Measurements from ENCODE around the gene RPUSD4. TPM values are rescaled to one million over a fixed set of nuclear protein-coding genes. Genes with fewer than 3 reads are reported as not detected.
A peak's percentile ranks its signal among the peaks of the same experiment; 100 is the strongest.

Gene RPUSD4
- total RNA-seq, 4 donors from 2014 or later, result 17.5 to 24.1 (median 20.7) TPM

DNA sequence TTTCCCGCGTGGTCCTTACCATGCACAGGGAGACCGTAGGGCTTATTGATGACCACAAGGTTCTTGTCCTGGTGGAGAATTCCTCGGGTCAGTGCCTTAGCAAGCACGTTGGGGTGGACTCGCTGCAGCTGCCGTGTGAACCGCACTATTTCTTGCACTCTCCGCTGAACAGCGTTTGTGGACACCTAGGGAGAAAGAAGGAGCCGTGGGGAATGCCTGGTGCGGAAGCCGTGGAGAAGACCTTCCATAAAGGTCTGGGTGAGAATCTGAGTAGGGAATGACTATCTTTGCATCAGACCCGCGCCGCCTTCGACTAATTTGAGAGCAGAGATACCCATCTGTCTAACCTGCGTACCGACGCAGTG is 597 bp downstream of the RPUSD4 start:
- 6 to 7% methylated on average over 20 of the region's 20 CpGs for WGBS, 2 donors
- peak in 1 of 2 donors; percentile 85 for DNase-seq (ENCODE audit: low spot score in 2 of 2)
- intact Hi-C loops (cut with DNase I; ENCODE audit: low total_unique reads), result no loop called here
- TF ChIP-seq, protein P1, sequence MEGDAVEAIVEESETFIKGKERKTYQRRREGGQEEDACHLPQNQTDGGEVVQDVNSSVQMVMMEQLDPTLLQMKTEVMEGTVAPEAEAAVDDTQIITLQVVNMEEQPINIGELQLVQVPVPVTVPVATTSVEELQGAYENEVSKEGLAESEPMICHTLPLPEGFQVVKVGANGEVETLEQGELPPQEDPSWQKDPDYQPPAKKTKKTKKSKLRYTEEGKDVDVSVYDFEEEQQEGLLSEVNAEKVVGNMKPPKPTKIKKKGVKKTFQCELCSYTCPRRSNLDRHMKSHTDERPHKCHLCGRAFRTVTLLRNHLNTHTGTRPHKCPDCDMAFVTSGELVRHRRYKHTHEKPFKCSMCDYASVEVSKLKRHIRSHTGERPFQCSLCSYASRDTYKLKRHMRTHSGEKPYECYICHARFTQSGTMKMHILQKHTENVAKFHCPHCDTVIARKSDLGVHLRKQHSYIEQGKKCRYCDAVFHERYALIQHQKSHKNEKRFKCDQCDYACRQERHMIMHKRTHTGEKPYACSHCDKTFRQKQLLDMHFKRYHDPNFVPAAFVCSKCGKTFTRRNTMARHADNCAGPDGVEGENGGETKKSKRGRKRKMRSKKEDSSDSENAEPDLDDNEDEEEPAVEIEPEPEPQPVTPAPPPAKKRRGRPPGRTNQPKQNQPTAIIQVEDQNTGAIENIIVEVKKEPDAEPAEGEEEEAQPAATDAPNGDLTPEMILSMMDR (IDR thresholded peaks at IDR 0.05), result no peak
- no peak for TF ChIP-seq POLR2A (IDR thresholded peaks at IDR 0.05)
- peak overlapping the region; percentile 95 for H3K4me3 ChIP-seq (ENCODE audit: low read depth, poor library complexity, severe bottlenecking)

- WGBS, 2 donors, result 93 to 98% methylated on average over 2 of the region's 2 CpGs
- DNase-seq (ENCODE audit: low spot score in 2 of 2), result no peak
- intact Hi-C loops (cut with DNase I; ENCODE audit: low total_unique reads), result no loop called here
- no peak for TF ChIP-seq POLR2A (IDR thresholded peaks at IDR 0.05)
- TF ChIP-seq, protein P1 (IDR thresholded peaks at IDR 0.05), result no peak
- no peak overlapping the region for H3K4me3 ChIP-seq (ENCODE audit: low read depth, poor library complexity, severe bottlenecking)
Measured at GRCh38 chr11:126207896-126208295, 3.6 kb downstream of the RPUSD4 start.

DNA sequence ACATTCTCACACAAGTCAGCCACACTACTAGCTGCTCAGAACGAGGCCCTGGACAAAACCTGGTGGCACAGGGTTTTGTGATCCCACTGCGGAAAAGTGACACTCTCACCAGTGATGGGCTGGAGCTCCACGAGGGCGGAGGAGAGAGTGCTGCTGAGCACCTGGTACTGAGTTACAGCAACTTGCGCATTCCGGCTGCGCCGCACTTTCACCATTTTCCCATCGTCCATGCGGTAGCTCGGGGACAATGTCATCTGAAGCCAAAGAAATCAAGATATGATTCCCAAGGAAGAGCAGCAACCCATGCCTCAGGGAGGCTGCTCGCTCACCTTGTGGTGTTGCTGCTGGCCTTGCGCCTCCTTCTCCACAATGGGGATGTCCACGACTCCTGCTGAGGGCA is 6.1 kb downstream of the RPUSD4 start:
- TF ChIP-seq POLR2A (IDR thresholded peaks at IDR 0.05), result no peak
- TF ChIP-seq, protein P1 (IDR thresholded peaks at IDR 0.05), result no peak
- no peak for DNase-seq (ENCODE audit: low spot score in 2 of 2)
- WGBS, 2 donors, result 96 to 97% methylated on average over 14 of the region's 14 CpGs
- intact Hi-C loops (cut with DNase I; ENCODE audit: low total_unique reads), result no loop called here
- H3K4me3 ChIP-seq (ENCODE audit: low read depth, poor library complexity, severe bottlenecking), result no peak overlapping the region

GRCh38 chr11:126202646-126203359 is 8.6 kb downstream of the RPUSD4 start:
- intact Hi-C loops (cut with DNase I; ENCODE audit: low total_unique reads), result no loop called here
- no peak for TF ChIP-seq POLR2A (IDR thresholded peaks at IDR 0.05)
- TF ChIP-seq, protein P1 (IDR thresholded peaks at IDR 0.05), result no peak
- 77 to 89% methylated on average over 8 of the region's 8 CpGs for WGBS, 2 donors
- no peak for DNase-seq (ENCODE audit: low spot score in 2 of 2)
- H3K4me3 ChIP-seq (ENCODE audit: low read depth, poor library complexity, severe bottlenecking), result no peak overlapping the region

DNA sequence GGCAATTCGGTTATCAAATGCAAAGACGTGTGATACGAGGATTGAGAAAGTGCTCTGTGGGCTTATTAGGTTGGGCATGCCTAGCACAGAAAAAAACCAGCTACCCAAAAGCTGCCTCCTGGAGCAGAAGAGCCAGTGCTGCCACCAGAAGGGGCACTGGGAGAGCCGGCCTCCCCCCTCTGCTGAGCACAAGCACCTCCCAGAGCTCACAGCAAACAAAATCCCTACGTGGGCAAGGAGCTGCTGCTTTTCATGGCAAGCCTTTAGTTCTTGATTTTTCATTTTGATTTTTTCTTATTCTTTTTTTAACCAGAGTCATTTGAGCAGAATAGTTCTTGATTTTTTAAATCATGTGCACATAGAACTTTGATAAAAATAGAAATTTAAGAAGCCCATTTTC is 12.8 kb downstream of the RPUSD4 start:
- intact Hi-C loops (cut with DNase I; ENCODE audit: low total_unique reads), result no loop called here
- TF ChIP-seq POLR2A (IDR thresholded peaks at IDR 0.05), result no peak
- TF ChIP-seq, protein P1 (IDR thresholded peaks at IDR 0.05), result no peak
- no peak for DNase-seq (ENCODE audit: low spot score in 2 of 2)
- WGBS, 2 donors, result 91 to 96% methylated on average over 5 of the region's 5 CpGs
- no peak overlapping the region for H3K4me3 ChIP-seq (ENCODE audit: low read depth, poor library complexity, severe bottlenecking)

Measured in lower leg skin (tissue), 4 donors.